ENCODE measurements around the gene TBC1D22A. TPM values are rescaled to one million over a fixed set of nuclear protein-coding genes. Genes with fewer than 3 reads are reported as not detected.

TBC1D22A gene
- polyA plus RNA-seq, 1 experiment = 24.2 TPM

DNA sequence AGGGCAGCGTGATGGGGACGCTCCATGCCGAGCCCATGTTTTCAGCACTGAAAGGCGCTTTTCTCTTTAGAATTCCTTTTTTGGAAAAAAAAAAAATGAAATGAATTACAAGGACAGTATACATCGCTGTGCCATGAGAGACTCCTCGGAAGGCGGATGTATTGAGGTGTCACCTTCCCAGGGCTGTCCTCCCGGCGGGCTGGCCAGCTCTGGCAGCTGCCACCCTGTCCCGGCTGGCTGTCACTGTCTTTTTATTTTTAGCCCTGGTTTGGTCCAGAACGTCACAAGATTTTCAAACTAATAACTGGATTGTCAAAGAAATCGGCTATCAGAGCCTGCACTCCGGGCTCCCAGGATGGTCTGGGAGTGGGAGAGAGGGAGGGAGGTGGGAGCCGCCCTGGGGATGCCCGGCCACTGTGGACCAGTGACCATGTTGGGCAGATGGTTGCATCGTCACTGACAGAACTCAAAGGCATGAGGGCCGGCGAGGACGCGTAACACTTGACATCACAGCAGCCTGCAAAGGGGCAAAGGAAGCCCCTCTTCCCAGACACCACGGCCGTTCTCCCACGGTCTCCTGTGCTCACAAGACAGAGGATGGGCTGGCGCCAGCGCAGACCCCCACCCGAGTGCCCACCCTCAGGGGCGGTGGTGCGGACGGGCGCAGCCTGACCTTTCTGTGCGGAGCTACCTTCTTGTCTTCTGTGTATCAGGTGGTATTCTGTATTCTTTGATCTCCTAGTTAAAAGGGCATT is 392.9 kb downstream of the TBC1D22A start:
- no peak for DNase-seq (ENCODE audit: low read depth)
- H3K27me3 ChIP-seq (ENCODE audit: control insufficient read depth, insufficient read depth, low read length) = no peaks in the 10 kb centered on the region
- ChIA-PET CTCF (interaction anchor here (0.7 kb wide), 1 partner anchor 63 kb away, joined by 3 read pairs; no protein-coding TSS in a partner anchor), POLR2A (no interaction called here)
- TF ChIP-seq, protein P1, sequence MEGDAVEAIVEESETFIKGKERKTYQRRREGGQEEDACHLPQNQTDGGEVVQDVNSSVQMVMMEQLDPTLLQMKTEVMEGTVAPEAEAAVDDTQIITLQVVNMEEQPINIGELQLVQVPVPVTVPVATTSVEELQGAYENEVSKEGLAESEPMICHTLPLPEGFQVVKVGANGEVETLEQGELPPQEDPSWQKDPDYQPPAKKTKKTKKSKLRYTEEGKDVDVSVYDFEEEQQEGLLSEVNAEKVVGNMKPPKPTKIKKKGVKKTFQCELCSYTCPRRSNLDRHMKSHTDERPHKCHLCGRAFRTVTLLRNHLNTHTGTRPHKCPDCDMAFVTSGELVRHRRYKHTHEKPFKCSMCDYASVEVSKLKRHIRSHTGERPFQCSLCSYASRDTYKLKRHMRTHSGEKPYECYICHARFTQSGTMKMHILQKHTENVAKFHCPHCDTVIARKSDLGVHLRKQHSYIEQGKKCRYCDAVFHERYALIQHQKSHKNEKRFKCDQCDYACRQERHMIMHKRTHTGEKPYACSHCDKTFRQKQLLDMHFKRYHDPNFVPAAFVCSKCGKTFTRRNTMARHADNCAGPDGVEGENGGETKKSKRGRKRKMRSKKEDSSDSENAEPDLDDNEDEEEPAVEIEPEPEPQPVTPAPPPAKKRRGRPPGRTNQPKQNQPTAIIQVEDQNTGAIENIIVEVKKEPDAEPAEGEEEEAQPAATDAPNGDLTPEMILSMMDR (IDR thresholded peaks at IDR 0.05; ENCODE audit: insufficient read depth, low read depth, low read length) = no peak
- peaks cover 2% of the 10 kb centered on the region; the same call in 1 of the 2 replicates for H3K36me3 ChIP-seq (ENCODE audit: control insufficient read depth, insufficient read depth, low read length)
- no peak overlapping the region for H3K4me3 ChIP-seq (ENCODE audit: low read depth, low read length)

DNA sequence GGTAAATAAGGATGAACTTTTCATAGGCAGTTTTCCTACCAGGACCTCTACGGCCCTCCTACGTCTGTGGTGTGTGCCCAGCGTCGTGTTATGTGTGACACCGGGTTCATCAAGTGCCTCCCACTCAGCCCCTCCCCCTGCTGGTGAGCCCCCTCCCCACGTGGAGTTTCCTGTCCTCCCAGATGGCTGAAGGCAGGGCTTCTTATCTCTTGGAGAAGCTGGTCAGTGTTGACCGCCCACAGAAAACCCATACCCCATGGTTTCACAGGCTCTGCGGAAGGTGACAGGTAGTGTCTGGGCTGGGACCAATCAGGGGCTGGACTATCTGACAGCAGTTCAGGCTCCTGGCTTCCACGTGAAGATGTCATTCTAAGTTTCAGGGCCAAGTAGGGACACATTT is 393.5 kb downstream of the TBC1D22A start:
- peaks cover 2% of the 10 kb centered on the region; the same call in 1 of the 2 replicates for H3K36me3 ChIP-seq (ENCODE audit: control insufficient read depth, insufficient read depth, low read length)
- H3K27me3 ChIP-seq (ENCODE audit: control insufficient read depth, insufficient read depth, low read length) = no peaks in the 10 kb centered on the region
- CTCF ChIA-PET = no interaction called here
- TF ChIP-seq, protein P1 (IDR thresholded peaks at IDR 0.05; ENCODE audit: insufficient read depth, low read depth, low read length) = no peak
- no peak for DNase-seq (ENCODE audit: low read depth)
- POLR2A ChIA-PET = no interaction called here
- H3K4me3 ChIP-seq (ENCODE audit: low read depth, low read length) = no peak overlapping the region

DNA sequence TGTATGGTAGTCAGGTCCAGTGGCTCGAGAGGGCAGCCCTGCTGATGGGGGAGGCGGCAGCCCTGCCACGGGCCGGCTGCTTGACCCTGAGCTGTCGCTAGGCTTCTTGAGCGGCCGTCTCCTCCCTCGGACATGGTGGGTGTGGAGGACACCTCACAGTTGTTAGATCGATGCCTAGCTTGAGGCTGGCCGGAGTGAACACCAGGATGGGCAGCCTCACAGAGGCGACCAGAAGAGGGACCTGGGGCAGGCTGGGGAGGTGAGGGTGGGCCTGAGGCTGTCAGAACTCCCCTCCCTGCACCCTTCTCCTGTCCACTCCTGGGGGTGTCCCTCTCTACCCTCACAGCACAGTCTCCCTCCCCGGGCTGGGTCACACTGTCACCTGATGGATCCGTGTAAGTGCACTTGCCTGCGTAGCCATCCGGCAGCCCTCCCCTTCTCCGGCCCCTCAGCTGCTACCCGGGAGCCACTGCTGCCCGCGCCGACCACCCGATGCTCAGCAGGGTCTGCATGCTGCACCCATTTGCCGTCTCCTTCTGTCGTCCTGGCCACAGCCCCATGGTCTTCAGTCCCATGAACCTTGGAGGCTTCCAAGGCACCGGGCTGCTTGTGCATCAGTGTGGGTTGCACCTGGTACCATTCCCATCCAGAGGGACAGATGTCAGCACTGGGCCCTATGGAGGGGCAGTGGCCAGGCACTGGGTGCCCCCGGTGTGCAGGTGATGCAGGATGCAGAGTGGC is 394.1 kb downstream of the TBC1D22A start:
- Histone ChIP-seq H3K36me3 (ENCODE audit: control insufficient read depth, insufficient read depth, low read length) (peaks cover 2% of the 10 kb centered on the region; the same call in 1 of the 2 replicates), H3K4me3 (ENCODE audit: low read depth, low read length) (no peak overlapping the region), H3K27me3 (ENCODE audit: control insufficient read depth, insufficient read depth, low read length) (no peaks in the 10 kb centered on the region)
- POLR2A ChIA-PET = no interaction called here
- CTCF ChIA-PET = no interaction called here
- DNase-seq (ENCODE audit: low read depth) = no peak
- TF ChIP-seq, protein P1 (IDR thresholded peaks at IDR 0.05; ENCODE audit: insufficient read depth, low read depth, low read length) = no peak

DNA sequence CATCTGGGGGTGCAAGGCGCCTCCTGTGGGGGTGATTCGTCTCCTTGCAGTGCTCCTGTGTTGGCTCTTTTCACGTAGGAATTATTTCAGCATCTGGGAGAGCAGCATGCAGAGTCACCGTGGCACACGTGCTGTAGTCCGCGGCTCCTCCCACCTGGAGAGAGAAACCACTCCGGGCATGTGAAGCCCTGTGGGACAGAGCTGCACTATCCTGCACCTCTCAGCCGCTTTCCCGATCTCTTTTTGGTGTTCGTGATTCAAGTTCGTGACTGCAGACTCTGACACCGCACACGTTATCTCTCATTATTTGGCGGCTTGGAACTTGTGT is 394.6 kb downstream of the TBC1D22A start:
- TF ChIP-seq, protein P1 (IDR thresholded peaks at IDR 0.05; ENCODE audit: insufficient read depth, low read depth, low read length) = no peak
- Histone ChIP-seq H3K4me3 (ENCODE audit: low read depth, low read length) (no peak overlapping the region), H3K36me3 (ENCODE audit: control insufficient read depth, insufficient read depth, low read length) (peaks cover 2% of the 10 kb centered on the region; the same call in 1 of the 2 replicates), H3K27me3 (ENCODE audit: control insufficient read depth, insufficient read depth, low read length) (no peaks in the 10 kb centered on the region)
- POLR2A ChIA-PET = no interaction called here
- DNase-seq (ENCODE audit: low read depth) = no peak
- CTCF ChIA-PET = no interaction called here

DNA sequence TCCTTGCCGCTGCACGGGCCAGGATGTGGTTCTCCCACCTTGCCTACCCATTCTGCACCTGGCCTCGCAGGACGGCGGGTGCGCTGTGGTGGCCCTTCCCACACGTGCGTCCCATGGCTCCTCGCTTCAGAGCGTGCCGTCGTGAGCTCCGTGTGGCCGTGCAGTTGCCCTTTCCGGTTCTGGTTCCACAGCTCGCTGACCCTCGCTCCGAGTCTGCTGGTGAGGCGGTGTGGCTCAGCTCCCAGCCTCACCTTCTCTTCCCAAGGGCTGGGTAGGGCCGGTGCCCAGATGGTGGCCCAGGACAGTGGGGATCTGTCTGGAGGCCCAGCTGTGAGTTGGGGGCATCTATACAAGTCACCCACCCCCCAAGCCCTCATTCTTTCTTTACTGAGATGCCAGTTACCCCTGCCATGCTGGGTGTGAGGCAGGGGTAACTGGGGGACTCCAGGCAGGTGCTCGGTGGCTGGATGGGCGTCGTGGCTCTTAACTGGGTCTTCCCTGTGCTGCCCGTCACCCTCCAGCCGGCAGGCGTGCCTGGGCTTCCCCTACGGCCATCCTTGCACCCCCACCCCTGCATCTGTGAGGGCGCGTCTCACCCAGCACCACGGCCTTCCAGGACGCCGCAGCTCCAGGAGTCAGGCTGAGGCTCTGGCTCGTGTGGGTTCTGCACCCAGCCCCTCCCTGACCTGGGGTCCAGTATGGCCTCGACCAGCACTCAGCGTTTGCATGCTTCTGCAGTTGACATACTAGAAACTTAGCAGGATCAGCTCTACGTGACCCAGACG is 395.2 kb downstream of the TBC1D22A start:
- no peak for DNase-seq (ENCODE audit: low read depth)
- Histone ChIP-seq H3K4me3 (ENCODE audit: low read depth, low read length) (no peak overlapping the region), H3K27me3 (ENCODE audit: control insufficient read depth, insufficient read depth, low read length) (no peaks in the 10 kb centered on the region), H3K36me3 (ENCODE audit: control insufficient read depth, insufficient read depth, low read length) (peaks cover 2% of the 10 kb centered on the region; the same call in 1 of the 2 replicates)
- ChIA-PET CTCF (no interaction called here), POLR2A (no interaction called here)
- TF ChIP-seq, protein P1 (IDR thresholded peaks at IDR 0.05; ENCODE audit: insufficient read depth, low read depth, low read length) = no peak
